GM18858 (cell line): ENCODE results near the gene RABL2B.

ENCODE experiments used
- ATAC-seq: cut with Tn5 transposase; IDR thresholded peaks from one replicate; pipeline ENCODE4 v1.9.1; 2021; ENCODE audit not compliant: unreplicated experiment

RABL2B gene

DNA sequence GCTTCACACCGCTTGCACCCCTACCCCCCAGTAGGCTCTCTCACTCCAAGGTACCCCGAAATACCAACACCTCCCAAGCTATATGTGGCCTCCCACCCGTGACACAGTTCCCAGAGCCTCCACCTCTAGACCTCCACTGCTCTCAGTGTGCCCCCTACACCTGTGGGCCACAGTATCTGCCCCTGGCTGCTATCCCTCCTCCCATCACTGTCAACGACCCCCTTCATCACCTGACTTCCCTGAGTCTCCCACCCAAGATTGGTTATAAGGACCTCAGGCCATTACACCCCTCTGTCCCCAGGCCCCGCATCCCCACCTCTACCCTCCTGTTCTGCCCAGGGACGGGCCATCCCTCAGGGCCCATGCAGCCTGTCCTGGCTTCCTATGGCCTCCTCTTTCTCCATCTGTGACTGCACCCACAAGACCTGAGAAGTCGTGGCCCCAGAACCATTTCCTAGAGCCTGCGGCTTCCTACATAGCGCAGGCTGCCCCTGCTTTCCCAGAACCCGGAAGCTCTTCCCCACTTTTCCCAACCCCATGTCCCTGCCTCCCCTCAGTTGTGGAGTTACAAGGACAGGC lies 44.7 kb downstream of the RABL2B start:
- no peak for ATAC-seq

DNA sequence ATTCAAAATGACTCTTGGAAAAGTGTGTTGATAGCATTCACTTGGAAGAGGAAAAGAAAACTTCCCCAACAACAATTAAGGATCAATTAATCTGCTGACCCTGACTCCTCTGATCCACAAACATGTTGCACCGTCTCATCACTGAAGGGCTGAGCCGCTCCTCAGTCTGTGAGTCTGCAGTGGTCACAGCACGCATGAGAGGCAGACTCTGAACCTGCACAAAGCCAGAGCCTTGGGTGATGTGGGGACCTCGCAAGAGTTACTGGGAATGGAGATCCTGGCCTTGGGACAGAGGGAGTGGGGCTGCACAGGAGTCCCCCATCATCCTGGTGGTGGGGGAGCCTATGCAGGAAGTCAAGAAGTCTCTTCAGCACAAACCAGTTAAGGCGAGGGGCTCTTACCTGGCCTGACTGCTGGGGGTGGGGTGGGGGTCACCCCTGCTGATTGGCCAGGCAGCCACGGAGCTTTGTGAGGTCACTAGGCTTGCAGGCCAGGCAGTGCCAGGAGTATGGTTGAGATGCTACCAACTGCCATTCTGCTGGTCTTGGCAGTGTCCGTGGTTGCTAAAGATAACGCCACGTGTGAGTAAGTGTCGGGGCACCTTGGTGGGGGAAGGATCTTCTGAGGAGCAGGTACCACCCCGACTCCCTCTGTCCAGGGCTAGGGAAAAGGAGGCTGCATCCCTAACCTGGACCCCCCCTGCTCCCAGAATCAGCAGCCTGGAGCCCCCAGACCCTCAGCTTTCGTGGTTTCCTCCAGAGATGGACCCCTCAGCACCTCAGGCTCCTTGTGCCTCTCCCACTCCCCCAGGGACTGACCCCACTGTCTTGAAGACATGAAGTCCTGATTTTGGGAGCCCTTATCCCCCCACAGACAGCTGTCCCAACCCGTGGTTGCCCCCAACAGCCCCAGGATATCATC lies 45.4 kb downstream of the RABL2B start, which contains the start of gene ACR:
ACR (plus strand) TSS at position 477 of the 921 bp plus-strand sequence; CDS start at position 509, 32 bp downstream.
- ATAC-seq: no peak

DNA sequence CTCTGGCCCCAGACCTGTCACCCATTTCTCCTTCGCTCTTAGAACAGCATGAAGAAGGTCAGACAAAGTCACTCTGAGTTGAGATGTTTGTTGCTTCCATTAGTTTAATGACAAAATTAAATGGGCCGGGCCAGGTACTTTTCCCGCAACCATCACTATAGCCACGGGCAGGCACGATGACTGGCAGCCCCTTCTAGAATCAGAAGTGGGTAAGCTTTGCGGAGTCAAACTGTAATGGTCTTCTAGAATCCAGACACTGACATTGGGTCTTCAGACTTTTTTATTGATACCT lies 47.8 kb downstream of the RABL2B start:
- ATAC-seq: no peak

DNA sequence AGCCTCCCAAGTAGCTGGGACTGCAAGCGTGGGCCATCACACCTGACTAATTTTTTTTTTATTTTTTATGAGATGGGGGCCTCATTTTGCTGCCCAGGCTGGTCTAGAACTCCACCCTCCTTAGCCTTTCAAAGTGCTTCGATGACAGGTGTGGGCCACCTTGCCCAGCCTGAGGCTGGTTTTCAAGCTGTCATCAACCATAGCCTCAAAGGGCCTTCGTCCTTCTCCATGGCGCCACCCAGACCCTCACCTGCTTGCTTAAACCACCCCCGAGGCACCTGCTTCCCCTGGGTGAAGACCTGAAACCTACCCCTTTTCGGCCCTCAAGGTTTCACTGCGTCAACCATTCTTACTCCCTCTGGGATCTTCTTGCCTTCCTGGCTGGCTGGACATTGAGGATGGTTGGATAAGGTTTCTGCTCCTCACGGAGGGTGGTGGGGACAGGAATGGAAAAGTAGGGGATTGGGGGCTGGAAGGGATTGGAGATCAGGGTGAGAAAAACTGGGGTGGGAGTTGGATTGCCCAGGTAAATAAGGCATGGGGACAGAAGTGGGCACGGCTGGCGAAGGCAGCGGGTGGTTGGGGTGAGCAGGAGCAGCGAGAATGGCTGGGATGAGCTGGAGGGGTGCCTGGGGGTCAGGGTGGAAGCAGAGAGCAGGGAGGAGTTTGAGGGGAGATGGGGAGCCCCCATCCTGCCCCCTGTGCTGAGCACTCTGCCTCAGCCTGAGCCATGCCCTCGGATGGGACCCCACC lies 48.3 kb downstream of the RABL2B start:
- ATAC-seq: no peak

DNA sequence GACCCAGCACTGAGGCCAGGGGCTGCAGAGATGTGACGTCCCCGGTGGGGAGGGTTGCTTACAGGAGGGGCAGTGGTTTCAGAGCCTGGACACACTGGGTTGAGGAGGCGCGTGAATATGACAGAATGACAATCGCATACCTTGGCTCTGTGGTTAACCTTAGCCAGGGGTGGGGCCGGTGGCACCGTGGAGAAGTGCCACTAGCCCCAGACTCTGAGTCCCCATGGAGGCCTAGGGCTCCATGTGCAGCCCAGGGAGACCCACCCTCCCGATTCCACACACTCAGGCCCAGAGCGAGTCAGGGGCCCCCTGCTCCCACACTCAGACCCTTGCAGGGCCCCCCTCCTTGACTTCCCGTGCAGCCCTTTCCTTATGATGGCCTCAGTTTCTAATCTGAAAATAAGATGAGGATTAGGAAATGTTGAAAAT lies 49.1 kb downstream of the RABL2B start:
- ATAC-seq: no peak

DNA sequence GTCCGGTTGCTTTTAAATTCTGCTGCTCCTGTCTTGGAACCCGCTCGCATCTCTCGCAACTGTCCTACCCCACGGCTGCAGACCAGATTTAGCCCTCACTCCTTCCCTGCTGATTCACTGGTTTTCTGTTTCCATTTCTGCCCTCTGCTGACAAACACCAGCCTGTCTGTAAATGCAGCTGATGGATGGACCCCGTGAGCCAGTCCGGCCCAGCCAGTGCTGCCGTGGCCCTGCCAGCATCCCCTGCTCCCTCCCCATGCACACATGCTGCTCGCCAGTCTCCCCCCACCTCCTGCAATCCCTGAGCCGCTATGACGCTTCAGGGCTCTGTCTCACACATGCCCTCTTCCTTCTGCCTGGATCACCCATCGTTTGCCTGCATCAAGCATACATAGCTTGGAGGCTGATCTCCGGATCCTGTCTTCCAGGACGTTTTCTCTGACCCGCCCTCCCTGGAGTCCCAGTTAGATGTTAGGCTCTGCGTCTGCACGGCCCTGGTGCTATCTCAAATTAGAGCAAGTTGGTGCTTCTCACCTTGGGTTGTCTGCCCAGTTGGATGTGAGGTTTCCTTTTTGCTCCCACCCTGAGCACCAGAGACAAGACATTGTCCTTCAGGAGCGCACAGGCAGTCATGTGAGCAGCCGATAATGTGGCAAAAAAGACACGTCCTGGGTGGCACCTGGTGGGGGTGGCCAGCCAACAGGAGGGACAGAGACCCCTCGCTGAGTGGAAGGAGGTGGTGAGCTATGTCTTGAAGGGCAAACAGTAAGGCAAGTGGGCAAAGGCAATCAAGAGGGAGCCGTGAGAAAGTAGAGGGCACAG lies 49.7 kb downstream of the RABL2B start:
- no peak for ATAC-seq

DNA sequence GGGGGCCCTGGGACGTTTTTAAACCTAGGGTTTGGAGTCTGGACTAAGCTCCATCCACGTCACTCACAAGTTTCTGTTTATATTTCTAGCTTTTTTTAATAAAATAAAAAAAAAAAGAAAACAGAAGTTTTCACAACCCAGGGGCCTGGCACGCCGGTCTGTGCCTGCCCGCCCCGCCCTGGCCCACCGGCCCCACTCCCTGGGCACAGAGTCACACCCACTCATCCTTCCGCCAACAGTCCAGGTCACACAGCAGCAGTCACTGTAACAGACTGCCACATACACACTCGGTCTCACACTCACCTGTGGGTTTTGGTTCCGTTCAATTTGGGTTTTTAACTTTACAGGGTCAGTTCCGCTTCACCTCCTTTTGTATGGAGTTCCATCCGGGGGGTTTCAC lies 50.8 kb downstream of the RABL2B start:
- ATAC-seq: no peak

DNA sequence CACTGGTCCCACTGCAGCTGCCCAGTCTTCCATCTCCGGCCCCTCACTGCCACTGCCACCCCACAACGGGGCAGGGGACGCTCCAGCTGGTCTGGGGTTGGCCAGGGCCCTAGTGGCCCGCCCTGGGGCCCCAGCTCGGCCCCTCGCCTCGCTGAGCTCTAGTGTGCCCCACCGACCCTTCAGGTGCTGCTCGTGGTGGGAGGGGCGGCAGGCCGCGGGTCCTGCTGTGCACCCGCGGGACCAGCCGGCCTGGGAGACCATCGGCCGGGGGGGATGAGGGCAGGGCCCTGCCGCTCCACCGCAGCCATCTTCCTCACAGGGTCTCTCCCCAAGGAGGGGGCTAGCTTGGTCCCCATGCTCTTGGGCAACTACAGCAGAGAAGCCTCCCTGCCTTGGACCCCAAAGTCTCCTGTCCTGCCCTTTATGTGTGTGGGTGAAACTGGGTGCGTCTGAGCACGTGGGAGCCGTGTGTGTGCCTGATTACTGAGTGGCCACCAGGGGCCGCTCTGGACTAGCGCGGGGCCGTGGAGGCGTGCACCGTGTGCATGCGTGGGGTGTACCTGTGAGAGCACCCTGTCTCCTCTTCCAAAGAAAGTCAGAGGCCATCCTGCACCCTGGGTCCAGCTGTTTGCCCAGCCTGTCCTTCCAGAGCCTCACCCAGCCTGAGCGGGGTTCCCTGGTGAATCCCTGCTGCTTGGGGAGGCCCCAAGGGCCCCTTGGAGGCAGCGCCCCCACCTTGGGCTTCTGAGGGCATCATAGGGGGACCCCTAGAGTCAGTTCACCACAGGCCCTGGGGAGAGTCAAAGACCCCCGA lies 51.4 kb downstream of the RABL2B start:
- ATAC-seq: no peak

DNA sequence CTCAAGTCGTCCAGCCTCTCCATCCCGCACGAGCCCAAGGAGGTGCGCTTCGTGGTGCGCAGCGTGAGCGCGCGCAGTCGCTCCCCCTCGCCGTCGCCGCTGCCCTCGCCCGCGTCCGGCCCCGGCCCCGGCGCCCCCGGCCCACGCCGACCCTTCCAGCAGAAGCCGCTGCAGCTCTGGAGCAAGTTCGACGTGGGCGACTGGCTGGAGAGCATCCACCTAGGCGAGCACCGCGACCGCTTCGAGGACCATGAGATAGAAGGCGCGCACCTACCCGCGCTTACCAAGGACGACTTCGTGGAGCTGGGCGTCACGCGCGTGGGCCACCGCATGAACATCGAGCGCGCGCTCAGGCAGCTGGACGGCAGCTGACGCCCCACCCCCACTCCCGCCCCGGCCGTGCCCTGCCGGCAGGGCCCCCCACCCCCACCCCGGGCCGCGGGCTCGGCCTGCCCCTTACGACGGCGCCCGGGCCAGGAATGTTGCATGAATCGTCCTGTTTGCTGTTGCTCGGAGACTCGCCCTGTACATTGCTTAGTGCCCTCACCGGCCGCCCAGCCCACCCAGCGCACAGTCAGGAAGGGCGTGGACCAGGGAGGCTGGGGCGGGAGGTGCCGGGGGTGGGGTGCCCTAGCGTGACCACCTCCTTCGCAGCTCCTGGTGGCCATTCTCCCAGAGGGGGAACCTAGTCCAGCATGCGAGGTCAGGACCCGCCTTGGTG lies 52.3 kb downstream of the RABL2B start:
- no peak for ATAC-seq

DNA sequence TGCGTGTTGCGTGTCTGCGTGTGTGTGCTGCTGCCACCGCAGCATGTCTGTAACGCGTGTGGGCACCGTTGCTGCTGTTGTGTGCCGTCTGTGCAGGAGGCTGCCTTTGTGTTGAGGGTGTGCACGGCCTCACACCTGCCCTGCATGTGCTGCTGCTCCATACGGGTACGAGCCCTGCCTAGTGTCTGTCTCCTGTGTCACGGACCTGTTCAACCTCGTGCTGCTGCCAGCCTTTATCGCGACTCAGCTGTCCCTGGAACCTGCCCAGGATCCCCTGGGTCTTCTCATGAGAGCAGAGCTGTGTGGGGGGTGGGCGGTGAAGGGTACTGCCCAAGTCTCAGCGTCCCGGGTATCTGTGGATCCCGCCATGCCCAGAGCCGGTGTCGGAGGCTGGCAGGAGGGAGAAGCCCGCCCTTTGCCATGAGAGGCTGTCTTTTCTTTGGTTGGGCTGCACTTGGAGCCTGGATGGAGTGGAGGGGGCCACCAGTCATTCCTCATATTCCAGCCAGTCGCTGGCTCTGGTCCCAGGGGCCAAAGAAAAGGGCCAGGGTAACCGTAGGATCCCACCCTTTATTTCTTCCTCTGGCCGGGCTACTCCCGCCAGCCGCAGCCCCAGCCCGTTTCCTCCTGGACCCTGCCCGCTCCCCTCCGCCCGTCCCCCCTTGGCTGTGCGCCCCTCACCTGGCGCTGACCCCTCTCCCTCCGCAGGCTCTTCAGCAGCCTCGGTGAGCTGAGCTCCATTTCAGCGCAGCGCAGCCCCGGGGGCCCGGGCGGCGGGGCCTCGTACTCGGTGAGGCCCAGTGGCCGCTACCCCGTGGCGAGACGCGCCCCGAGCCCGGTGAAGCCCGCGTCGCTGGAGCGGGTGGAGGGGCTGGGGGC lies 53.2 kb downstream of the RABL2B start:
- no peak for ATAC-seq

DNA sequence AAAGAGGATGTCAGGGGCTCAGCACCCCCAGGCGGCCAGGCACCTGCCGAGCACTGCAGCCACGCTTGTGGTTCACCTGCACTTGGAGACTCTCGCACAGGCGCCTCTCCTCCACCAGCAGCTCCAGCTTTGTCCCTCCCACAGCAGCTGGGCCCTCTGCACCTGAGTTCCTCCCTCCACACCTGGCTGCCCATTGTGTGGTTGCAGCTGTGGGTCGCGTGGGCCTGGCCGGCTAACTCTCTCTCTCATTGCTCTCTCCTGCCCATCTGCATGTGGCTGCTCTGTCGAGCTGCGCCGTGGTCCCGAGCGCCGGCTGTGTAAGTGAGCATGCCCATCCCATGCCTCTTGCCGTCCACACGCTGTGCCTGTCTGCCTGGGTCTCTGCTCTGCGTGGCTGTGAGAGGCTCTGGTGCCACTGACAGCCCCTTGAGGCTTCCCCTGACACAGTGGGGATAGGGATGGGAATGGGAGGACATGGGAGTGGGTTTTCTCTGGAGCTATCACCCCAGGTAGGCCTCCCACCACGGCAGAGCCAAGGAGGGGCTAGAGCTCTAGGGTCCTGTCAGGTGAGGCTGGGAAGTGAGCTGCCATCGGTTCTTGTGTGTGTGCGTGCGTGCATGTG lies 53.9 kb downstream of the RABL2B start:
- no peak for ATAC-seq

DNA sequence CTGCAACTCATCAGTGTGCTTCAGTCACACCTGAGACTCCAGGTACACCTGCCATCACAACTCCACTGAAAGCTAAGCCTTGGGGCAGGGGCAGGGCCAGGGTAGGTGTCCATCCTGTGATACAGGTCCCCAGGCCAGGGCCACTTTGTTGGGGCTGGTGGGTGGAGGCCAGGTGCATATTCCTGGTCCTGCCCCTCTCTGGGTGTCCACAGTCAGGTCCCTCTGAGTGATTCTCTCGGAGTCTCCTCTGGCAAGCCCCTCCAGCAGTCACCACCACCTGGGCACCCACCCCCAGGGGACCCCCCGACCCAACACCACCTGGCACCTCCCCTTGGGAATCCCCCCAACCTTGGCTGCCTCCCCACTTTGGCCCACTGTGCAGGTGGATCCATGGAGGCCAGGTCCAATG lies 54.9 kb downstream of the RABL2B start:
- no peak for ATAC-seq

DNA sequence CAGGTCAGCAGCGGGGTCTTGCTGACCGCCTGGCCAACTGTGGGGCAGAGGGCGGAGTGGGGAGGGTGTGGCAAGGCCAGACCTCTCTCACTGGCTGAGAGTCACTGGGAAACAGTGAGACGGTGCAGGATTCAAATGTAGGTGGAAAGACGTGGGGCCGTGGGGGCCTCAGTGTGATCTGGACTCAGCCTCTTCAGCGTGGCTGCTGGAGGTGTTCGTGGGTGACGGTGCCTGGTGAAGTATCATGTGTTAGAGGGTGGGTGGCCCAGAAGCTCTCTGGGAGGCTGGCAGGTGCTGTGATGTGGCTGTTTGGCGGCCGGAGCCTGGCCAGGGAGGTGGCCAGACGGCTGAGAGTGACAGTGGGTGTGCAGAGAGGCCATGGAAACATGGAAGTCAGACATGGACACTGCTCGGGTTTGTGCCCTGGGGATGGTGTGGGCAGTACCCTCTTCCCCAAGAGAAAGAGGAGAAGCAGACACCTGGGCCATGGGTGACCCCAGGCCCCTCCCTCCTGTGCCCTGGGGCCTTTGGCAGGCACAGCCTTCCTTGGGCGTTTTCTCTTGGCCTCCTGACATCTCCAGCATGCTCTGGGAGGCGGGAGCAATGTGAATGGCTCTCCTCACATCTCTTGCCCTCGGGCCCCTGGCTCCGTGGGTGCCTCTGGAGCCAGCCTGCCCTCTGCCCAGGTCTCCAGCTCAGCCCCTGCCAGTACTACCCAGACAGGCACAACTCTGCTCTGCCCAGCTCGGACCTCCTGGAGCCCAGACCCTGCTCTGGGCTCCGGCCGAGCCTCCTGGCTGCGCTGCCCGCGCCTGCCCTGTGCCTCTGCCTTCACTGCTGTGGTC lies 55.5 kb downstream of the RABL2B start:
- ATAC-seq: no peak

DNA sequence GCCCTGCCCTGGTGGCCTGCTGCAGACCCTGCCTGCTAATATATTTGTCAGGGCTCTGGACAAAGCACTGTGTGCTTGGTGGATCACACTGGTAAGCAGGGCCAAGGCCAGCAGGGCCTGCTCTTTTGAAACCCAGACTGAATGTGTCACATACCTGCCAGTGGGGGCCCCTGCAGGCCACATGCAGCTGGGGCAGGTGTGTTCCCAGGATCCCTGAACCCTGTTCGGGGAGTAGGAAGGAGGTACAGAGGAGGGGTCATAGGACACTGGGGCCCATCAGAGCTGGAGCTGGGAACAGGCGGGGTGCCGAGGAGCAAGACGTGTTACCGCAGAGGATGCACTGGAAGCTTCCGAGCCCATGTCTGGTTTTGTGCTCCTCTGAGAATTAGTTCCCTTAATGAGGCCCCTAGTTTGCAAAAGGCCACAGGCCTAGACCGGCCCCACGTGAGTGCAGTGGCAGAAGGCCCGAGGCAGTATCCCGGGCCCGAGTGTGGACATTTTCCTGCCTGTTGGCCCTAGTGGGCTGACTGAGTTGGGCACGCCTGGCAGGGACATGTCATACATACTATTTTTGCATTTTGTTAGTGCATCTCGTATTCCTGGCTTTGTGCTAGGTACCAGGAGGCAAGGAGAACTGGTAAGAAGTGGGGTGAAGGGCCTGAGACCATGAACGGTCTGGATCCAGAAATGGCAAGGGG lies 56.6 kb downstream of the RABL2B start:
- ATAC-seq: no peak

DNA sequence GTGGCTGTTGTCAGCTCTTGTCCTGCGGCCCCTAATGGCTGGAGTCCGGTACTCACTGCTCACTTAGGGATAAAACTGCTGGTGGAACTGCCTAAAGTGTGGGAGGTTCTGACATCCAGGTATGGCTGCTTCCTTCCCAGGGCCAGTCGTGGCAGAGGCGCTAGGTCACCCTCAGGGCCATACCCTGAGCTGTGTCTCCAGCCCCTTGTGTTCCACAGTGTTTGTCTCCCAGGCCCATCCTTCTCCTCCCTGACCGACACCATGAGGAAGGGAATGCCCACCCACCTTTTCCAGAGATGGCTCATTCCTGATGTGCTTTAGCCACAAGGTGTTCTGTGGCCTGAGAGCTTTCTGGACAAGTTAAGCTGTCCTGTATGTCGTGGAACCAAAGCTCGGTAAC lies 57.8 kb downstream of the RABL2B start:
- no peak for ATAC-seq

DNA sequence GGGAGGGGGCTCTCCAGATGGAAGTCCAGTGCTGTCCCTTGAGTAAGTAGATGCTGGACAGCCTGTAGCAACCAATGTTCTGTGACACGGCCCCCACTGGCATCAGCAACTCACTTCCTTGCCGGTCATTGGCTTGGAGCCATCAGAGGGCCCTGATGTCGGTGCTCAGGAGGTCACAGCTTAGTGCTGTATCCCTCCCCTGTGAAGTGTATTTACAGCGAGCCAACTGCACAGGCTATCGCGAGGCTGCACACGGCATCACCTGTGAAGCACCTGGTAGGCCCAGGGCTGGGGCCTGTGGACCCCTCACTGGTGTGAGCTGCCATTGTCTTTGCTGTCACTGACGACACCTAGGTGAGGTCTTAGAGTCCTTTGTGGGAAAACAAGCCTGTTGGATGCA lies 58.8 kb downstream of the RABL2B start:
- ATAC-seq: no peak

DNA sequence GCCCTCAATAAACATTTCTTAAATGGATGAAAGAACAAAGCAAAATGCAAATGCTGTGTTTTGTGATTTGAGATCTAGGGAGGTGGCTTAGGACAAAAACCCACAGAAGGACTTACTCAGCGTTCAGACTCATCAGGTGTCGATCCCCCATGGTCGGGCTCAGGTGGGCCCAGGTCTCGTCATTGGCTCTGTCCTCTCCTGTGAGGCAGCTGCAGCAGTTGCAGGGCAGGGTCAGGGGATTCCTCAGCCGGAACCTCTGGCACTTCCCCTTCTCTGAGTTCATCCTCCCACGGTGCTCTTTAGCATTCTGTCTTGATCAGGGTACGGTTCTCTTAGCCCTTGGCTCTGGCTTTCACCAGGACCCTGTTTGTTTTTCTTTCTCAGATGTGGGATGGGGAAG lies 59.4 kb downstream of the RABL2B start:
- ATAC-seq: no peak
